Measurements from ENCODE around the gene ZFYVE9. TPM values are rescaled to one million over a fixed set of nuclear protein-coding genes. Genes with fewer than 3 reads are reported as not detected.

The ZFYVE9 gene
- total RNA-seq, 2 experiments from 2014 or later, result 5.4 to 6.1 TPM

DNA sequence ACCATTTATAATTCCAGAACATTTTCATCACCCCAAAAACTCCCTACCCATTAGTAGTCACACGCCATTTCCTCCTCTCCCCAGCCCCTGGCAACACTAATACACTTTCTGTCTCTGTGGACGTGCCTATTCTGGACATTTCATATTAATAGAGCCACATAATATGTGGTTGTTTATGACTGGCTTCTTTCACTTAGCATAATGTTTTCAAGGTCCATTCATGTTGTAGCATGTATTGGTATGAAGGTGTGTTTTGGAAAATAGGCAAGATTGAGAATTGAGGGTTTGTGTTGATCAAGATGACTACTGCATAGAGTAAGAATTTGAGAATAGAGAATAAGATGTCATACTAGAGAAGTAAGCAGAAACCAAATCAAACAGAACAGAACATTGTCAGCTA, 67.5 kb downstream of the ZFYVE9 start:
- no peaks in the 10 kb centered on the region for H3K9me3 ChIP-seq (ENCODE audit: control insufficient read depth in 1 of 2, insufficient read depth in 1 of 2, low read length in 2 of 2)
- ChIA-PET POLR2A (no interaction called here), CTCF (no interaction called here)
- H3K27me3 ChIP-seq (ENCODE audit: control insufficient read depth in 1 of 2, insufficient read depth in 2 of 2, low read length in 2 of 2), result no peaks in the 10 kb centered on the region
- H3K27ac Mint-ChIP-seq, result no peak overlapping the region
- peaks cover 4% of the 10 kb centered on the region for H3K4me1 Mint-ChIP-seq (ENCODE audit: low read depth)
- DNase-seq (no peak), ATAC-seq (ENCODE audit: poor library complexity) (no peak)
- H3K27ac ChIP-seq (ENCODE audit: low read depth in 1 of 2, low read length in 2 of 2), result no peak overlapping the region
- H3K4me3 ChIP-seq (ENCODE audit: low read length), result no peak overlapping the region
- intact Hi-C loops (cut with DNase I, micrococcal nuclease), result no loop called here
- H3K27me3 Mint-ChIP-seq, result no peaks in the 10 kb centered on the region
- H3K4me3 Mint-ChIP-seq, result no peak overlapping the region
- peaks cover 17% of the 10 kb centered on the region for H3K36me3 Mint-ChIP-seq (ENCODE audit: low read depth)
- H3K36me3 ChIP-seq (ENCODE audit: insufficient read depth, low read length), result no peaks in the 10 kb centered on the region
- TF ChIP-seq, protein P1, sequence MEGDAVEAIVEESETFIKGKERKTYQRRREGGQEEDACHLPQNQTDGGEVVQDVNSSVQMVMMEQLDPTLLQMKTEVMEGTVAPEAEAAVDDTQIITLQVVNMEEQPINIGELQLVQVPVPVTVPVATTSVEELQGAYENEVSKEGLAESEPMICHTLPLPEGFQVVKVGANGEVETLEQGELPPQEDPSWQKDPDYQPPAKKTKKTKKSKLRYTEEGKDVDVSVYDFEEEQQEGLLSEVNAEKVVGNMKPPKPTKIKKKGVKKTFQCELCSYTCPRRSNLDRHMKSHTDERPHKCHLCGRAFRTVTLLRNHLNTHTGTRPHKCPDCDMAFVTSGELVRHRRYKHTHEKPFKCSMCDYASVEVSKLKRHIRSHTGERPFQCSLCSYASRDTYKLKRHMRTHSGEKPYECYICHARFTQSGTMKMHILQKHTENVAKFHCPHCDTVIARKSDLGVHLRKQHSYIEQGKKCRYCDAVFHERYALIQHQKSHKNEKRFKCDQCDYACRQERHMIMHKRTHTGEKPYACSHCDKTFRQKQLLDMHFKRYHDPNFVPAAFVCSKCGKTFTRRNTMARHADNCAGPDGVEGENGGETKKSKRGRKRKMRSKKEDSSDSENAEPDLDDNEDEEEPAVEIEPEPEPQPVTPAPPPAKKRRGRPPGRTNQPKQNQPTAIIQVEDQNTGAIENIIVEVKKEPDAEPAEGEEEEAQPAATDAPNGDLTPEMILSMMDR (IDR thresholded peaks at IDR 0.05), result no peak
- no peaks in the 10 kb centered on the region for H3K4me1 ChIP-seq (ENCODE audit: insufficient read depth, low read length)
- peaks cover 4% of the 10 kb centered on the region for H3K9me3 Mint-ChIP-seq

DNA sequence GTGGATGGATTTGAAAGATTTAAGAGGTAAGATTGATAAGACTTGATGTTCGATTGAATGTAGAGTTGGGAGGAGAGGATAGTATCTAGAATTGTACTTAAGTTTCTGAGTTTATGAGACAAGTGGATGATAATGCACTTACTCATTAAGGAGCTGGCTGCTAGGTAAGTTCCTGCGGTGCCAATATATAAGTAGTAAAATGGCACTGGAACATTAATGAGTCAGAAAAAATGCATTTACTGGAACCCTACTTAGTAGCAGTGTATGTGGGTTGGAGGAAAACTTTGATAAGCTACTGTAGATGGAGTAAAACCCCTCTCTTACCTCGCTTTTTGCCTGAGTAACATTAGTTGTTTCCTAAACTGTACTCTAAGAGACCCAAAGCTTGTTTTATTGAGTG, 68.2 kb downstream of the ZFYVE9 start:
- H3K4me1 Mint-ChIP-seq (ENCODE audit: low read depth), result no peaks in the 10 kb centered on the region
- ATAC-seq (ENCODE audit: poor library complexity), result no peak
- no peaks in the 10 kb centered on the region for H3K9me3 ChIP-seq (ENCODE audit: control insufficient read depth in 1 of 2, insufficient read depth in 1 of 2, low read length in 2 of 2)
- ChIA-PET POLR2A (no interaction called here), CTCF (no interaction called here)
- TF ChIP-seq, protein P1 (IDR thresholded peaks at IDR 0.05), result no peak
- no peak overlapping the region for H3K27ac Mint-ChIP-seq
- no peaks in the 10 kb centered on the region for H3K27me3 Mint-ChIP-seq
- H3K36me3 ChIP-seq (ENCODE audit: insufficient read depth, low read length), result no peaks in the 10 kb centered on the region
- no peaks in the 10 kb centered on the region for H3K4me1 ChIP-seq (ENCODE audit: insufficient read depth, low read length)
- no peak overlapping the region for H3K4me3 Mint-ChIP-seq
- H3K36me3 Mint-ChIP-seq (ENCODE audit: low read depth), result peaks cover 22% of the 10 kb centered on the region
- intact Hi-C loops (cut with DNase I, micrococcal nuclease), result no loop called here
- no peak for DNase-seq
- H3K9me3 Mint-ChIP-seq, result peaks cover 4% of the 10 kb centered on the region
- H3K27ac ChIP-seq (ENCODE audit: low read depth in 1 of 2, low read length in 2 of 2), result no peak overlapping the region
- H3K4me3 ChIP-seq (ENCODE audit: low read length), result no peak overlapping the region
- H3K27me3 ChIP-seq (ENCODE audit: control insufficient read depth in 1 of 2, insufficient read depth in 2 of 2, low read length in 2 of 2), result no peaks in the 10 kb centered on the region

DNA sequence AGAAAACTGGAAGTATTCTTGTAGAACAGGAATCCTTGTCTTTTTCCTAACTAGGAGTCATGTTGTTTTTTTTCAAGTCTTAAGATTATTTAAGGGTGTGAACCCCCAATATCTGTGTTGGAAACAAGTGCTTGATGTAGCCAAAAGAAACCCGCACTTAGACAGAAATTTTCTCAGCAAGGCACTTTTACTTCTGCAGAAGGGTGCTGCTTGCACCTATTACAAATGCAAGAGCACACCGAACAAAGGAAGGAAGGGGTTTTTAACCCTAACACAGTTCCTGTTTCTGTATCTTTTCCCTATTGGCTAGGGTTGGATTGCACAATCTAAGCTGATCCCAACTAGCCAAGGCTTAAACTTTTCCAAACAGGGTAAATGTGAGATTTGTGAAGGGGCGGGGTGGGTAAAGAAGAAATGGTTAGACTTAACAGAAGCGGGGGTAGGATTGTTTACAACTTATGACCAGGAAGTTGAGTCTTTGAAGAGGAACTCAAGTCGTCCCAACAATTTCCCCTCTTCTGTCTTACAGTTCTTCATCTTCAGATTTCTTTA, 75.1 kb downstream of the ZFYVE9 start:
- TF ChIP-seq, protein P1 (IDR thresholded peaks at IDR 0.05), result no peak
- Histone ChIP-seq H3K4me1 (ENCODE audit: insufficient read depth, low read length) (no peaks in the 10 kb centered on the region), H3K4me3 (ENCODE audit: low read length) (no peak overlapping the region), H3K27me3 (ENCODE audit: control insufficient read depth in 1 of 2, insufficient read depth in 2 of 2, low read length in 2 of 2) (no peaks in the 10 kb centered on the region), H3K36me3 (ENCODE audit: insufficient read depth, low read length) (peaks cover 3% of the 10 kb centered on the region), H3K27ac (ENCODE audit: low read depth in 1 of 2, low read length in 2 of 2) (no peak overlapping the region), H3K9me3 (ENCODE audit: control insufficient read depth in 1 of 2, insufficient read depth in 1 of 2, low read length in 2 of 2) (peaks cover 0 to 26% of the 10 kb centered on the region in 2 experiments)
- DNase-seq (no peak), ATAC-seq (ENCODE audit: poor library complexity) (no peak)
- H3K27ac Mint-ChIP-seq, result no peak overlapping the region
- ChIA-PET CTCF (no interaction called here), POLR2A (no interaction called here)
- H3K27me3 Mint-ChIP-seq, result no peaks in the 10 kb centered on the region
- intact Hi-C loops (cut with DNase I, micrococcal nuclease), result no loop called here
- peaks cover 19% of the 10 kb centered on the region for H3K9me3 Mint-ChIP-seq
- peaks cover 86% of the 10 kb centered on the region for H3K36me3 Mint-ChIP-seq (ENCODE audit: low read depth)
- H3K4me3 Mint-ChIP-seq, result no peak overlapping the region
- no peaks in the 10 kb centered on the region for H3K4me1 Mint-ChIP-seq (ENCODE audit: low read depth)
